Fibroblast of the aortic adventitia (primary cell): ENCODE results near the gene PRKCA. TPM values are rescaled to one million over a fixed set of nuclear protein-coding genes. Genes with fewer than 3 reads are reported as not detected.

Experiments
- DNase-seq: peaks from one replicate; pipeline ENCODE4 v3.0.0-alpha.2; 2010; ENCODE audit warnings: low read depth
- H3K4me3 ChIP-seq: 2 replicates; pipeline ENCODE4 v1.5.1; 2011; ENCODE audit warnings: low read depth, mild to moderate bottlenecking, control low read depth, low read length, moderate library complexity
- CTCF ChIP-seq: IDR thresholded peaks from 2 replicates; pipeline ENCODE4 v1.5.1; 2011; ENCODE audit warnings: mild to moderate bottlenecking, low read length, control low read depth, inconsistent platforms; ENCODE audit not compliant: insufficient read depth
- total RNA-seq: library from RNA; depleted of rRNA; stranded (reverse); fragments of >200 nt; gene quantifications from 2 replicates; pipeline ENCODE4 v1.2.3, GENCODE V29; 2012; ENCODE audit warnings: low replicate concordance

Gene PRKCA
- total RNA-seq, 1 donor: 43.7 TPM

GRCh38 chr17:66491213-66491612 is 188.8 kb downstream of the PRKCA start:
- DNase-seq: no peak
- no peak overlapping the region for H3K4me3 ChIP-seq
- TF ChIP-seq CTCF: no peak

GRCh38 chr17:66491665-66492064 is 189.3 kb downstream of the PRKCA start:
- no peak overlapping the region for H3K4me3 ChIP-seq
- no peak for TF ChIP-seq CTCF
- DNase-seq: peak; percentile 21

GRCh38 chr17:66492080-66492479 is 189.7 kb downstream of the PRKCA start:
- no peak overlapping the region for H3K4me3 ChIP-seq
- DNase-seq: no peak
- no peak for TF ChIP-seq CTCF

GRCh38 chr17:66492561-66493005 is 190.2 kb downstream of the PRKCA start:
- DNase-seq: peak; percentile 45
- H3K4me3 ChIP-seq: no peak overlapping the region
- no peak for TF ChIP-seq CTCF

GRCh38 chr17:66493283-66494019 is 191.0 kb downstream of the PRKCA start:
- peak; percentile 80 for DNase-seq
- H3K4me3 ChIP-seq: no peak overlapping the region
- no peak for TF ChIP-seq CTCF

- TF ChIP-seq CTCF: no peak
- DNase-seq: peak; percentile 89
- H3K4me3 ChIP-seq: no peak overlapping the region
Measured at GRCh38 chr17:66494023-66494803, 191.8 kb downstream of the PRKCA start.
